Esophagus mucosa (tissue), 1 donor: ENCODE measurements around the gene NUDT12. TPM values are rescaled to one million over a fixed set of nuclear protein-coding genes. Genes with fewer than 3 reads are reported as not detected.

Source experiments
- ATAC-seq: fragments of 200-7000 bp; cut with Tn5 transposase; one replicate; pipeline ENCODE4 v1.9.1; 2020
- total RNA-seq: library from RNA; stranded (reverse); gene quantifications from one replicate; pipeline ENCODE4 v1.2.4, GENCODE V29; 2023
- donor health status: DM: yes; HTN: yes; CAD: no.

Gene NUDT12
- total RNA-seq, 1 donor from 2014 or later = 8.4 TPM

DNA sequence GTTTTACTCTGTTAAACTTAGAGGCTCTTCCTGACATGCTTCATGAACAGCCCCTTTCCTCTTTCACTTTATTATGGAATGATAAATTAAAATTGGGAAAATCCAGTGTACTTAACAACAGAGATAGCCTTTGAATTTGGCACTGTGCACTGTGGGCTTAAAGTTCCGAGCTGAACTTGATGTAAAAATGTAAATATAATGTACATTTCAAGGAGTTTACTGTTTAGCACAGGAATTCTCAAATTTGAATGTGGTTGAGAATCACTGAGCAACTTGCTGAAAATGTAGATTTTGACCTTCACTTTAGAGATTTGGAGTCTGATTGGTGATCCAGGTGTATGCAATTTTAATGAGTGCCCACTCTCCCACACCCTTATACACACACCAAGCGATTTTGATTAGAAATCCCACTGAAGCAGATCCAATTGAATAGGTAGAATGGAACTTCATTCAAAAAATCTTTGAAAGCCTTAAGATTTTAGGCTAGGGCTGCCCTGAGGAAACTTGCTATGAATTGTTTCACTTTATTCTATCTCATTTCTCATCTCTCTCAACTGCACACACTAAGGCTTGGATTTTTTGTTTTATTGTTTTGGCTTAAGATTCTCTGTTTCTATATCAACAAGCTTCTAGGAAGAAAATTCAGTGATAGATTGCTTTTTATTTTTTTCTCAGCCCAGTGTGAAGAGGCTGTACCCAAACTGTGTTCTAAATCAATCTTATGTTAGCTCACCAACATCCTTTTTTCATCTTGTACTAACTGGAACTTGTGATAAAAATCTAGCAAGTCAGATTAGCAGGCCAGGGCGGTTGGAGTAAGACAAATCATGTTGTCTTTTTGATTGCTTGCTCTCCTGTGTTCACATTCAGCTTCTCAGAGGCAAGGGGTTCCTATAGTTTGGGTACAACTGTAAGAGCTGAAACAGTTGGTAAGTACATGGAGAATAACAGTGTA lies 22.9 kb downstream of the NUDT12 start:
- no peak for ATAC-seq

DNA sequence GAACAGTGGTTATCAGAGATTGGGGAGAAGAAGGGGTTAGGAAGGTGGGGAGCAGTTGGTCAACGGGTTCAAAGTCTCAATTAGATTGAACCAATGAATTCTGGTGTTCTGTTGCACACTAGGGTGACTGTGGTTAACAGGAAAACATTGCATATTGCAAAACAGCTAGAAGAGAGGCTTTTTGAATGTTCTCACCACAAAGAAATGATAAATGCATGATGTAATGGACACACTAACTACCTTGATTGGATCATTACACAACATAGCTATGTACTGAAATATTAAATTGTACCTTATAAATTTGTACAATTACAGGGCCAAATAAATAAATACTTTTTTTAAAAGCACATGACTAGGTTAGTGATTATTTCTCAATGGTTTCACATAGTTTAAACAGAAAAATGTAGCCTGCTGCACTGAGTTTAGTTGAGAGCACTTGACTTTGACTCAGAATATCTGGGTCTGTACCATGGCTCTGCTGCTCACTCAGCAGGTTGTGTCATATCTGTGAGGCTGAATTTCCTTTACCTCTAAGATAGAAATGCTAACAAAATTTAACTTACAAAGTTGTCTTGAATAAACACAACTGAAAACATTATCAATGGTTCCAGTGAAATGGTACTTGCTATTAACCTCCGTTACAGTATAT lies 30.4 kb downstream of the NUDT12 start:
- no peak for ATAC-seq

DNA sequence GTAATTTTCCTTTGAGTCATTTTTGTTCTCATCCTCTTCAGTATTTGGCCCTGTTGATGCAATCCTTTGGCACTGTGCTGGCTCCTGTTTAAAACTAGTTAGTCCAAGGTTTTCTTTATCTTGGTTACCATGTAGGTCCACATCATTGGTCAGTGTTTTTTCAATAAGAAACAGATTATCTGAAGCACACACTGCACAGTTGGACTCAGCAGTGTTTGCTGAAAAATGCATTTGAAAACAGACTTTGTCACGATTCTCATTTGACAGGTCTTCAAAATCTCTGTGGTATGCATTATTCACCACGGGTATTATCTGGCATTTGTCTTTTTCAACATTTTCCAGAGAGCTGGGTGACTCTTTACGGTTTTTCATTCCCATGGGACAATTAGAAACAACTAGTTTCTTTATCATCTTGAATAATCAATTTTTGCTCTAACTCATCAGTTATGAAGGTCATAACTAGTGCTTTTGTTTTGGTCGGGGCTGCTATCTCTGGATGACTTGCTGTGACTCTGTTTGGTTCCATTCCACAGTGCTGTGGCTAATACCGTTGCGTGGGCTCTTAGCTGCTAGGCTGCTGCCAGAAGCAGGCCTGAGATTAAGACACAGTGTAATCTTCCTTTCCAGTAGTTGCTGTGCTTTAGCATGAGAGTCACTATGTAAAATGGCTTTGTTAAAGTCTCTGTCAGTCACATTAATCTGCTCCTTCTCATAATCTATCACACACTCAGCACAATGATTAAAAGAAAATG lies 36.2 kb downstream of the NUDT12 start:
- ATAC-seq = no peak

DNA sequence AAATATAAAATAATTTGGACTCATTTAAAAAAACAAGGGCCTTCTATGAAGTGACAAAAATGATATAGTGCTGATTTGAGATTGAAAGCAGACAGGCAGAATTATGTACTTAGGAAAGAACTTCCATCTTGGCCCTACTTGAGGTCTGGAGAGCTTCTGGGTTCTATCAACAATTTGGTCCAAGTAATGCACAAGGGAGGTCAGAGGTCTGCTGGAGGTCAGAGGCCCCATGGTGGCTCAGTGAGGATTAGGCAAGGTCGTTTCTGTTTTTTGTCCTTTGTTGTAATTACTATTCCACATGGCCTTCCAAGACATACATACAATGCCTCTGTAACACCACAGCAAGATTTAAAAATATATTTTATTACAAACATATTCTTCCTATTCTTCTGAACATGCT lies 37.2 kb downstream of the NUDT12 start:
- ATAC-seq = no peak

DNA sequence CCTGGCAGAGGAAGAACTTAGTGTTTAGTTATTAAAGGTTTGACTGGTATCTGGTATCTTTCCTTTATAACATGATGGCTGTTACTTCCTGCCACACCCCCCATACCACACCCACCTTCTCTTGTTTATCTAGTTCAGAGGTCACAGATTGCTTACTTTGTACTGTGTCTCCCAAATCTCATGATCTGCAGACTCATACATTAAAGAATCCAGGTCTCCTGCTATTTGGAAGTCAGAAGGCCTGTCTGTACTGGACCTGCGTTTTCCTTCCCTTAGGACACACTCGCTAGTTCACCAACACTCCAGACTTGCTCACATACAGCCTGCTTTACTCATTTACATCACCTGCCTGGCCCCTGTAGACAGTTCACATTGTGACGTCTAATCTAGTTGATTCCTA lies 39.3 kb downstream of the NUDT12 start:
- ATAC-seq = peak; percentile 49

DNA sequence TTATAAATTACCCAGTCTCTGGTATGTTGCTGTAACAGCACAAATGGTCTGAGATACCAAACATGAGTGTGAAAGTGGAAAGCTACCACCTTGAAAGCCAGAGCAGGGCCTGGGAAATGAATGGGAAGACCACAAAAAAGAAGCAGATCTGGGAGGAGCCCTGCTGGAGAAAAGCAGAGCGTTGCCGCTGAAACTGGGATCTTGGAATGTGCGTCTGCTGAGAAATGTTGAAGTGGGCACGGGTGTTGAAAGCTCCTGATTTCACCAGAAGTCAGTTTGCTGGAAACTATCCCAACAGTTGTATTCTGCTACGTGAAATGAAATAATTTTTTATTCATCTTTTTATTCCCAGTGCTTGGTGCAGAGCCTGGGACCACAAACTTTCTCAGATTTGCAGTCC lies 40.0 kb downstream of the NUDT12 start:
- ATAC-seq = no peak

DNA sequence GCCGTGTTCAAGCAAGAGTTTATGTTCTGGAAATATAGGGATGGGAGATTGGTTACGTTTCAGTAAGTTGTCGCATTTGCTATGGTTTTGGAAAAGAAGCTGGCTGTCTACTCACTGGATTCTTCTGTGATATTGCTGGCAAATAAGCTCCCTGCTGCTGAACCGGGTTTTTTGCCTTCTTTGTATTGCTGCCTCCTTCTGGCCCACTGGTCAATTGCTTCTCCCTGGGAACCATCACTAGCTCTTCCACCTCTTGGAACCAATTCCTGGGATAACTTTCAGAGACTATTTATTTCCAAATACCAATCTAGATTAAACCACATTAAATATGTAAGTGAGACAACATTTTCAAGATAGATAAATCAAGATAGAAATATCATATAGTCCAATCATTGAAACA lies 43.0 kb downstream of the NUDT12 start:
- ATAC-seq = no peak

DNA sequence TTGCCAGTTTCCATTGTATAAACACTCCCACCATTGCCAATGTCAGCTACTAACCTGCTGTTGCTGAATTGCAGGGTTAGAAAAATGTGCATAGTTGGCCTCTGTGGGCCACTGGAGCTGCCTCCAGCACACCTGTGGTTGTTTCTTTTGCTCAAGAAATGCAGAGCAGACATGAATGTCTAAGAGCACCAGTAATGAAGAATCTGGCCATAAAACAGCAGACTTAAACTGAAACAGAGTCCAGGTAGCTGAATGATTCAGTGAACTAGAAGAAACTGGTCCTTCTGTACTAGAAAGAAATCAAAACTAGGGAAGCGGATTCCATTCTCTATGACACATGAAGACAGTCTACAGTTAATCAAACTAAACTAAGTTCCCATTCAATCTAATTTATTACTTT lies 48.2 kb downstream of the NUDT12 start:
- no peak for ATAC-seq

DNA sequence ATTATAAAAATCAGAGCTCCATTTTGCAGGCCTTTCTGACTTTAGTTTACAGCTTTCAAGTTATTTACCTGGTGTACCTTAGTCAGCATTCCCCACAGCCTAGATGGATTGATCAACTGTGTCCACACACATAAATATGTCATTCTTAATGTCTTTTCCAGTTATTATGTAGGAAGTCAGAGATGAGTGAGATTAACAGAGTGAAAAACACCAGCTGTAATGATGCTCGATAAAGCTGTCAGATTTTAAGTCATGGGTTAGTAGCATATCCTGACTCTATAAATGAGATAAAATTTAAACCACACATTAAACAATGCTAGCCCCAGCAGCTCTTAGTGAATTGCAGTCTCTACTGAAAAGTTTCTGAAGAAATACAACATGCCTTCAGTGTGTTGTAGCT lies 48.9 kb downstream of the NUDT12 start:
- ATAC-seq = no peak

DNA sequence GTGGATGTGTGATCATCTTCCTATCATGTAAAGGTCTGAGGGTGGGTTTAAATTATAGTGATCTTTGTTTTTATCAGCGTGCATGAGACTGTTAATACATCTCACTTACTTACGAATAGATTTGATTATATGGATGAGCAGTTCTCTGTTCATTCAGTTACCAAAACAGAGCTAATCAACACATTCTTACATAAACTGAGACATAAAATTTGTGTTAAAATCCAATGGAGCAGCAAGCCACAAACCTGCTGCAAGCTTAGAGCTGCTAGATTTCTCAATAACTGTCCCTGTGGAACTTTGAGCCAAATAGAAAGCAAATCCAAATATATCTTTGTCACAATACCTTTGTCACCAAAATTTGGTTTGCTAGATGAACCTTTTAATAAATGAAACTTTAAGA lies 50.1 kb downstream of the NUDT12 start:
- no peak for ATAC-seq

DNA sequence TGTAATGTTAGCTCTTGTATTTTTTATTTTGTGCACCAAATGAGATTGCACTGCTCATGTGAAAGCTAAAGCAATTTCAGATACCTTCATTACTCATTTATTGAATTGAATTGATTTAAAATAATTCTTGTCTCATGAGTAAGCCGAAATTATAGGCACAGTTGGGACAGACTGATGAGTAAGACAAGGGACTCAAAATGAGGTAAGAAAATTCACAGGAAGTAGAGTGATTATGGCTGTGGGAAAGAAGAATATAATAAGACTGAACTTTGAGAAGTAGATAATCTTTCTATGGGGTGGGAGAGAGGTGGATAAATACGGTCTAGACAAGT lies 51.1 kb downstream of the NUDT12 start:
- no peak for ATAC-seq

DNA sequence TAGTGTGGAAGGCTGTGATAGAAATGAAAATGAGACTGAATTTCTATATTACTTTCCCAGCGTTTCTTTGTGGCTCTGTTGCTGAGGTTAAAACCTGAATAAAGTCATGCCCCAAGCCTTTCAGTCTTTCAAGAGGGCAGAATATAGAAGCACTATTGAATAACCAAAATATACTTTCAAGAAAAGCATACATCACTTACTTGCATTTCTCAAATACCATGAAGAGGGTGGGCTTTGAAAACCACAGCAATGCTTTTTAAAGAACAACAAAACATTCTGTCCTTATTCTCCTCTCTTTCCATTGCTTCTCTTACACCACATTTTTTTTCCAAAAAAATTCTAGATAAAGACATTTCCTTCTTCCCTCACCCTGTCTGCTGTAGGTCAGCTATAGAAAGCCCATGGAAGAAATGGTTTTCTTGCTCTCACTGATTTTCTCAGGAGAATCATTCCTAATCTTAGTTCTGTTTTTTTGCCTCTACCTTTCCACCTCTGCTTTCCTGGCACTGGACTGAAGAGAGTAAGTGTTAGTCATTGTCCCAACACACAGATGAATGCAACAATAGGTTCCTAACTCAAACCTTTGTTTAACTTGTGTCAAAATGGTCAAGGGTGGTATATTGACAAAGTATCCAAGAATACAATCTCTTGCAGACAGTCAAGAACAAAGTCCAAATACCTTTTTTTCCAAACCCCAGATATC lies 51.6 kb downstream of the NUDT12 start:
- no peak for ATAC-seq

DNA sequence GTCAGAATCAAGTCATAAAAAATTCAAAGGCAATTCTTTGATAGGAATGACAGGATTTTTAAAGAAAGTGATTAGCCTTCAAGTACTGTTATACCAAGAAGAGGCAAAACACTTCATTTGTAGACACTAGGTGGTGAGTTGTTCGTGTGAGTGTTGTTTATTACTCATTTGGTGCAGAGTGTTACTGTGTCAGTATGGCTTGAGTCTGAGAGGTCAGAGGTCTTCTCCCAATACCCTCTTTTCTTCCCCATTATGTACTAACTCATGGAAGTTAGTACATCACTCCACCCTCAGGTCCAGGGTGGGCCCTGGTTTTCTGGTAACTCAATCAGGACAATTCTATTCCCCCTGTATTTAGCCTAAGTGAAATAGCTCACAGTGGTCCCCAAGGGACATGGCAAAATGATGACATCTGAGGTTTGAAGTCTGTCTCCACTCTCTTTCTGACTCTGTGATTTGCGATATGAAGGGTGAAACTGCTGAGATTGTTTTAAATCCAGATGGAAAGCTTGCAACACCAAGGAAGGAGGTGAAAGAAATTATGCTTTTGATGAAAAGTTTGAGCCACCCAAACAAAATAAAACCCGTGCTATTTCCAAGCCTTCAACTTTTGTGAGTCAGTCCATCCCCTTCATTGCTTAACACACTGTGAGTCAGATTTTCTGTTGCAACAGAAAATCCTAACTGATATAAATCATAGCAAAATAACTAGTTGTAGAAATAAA lies 56.8 kb downstream of the NUDT12 start:
- ATAC-seq = no peak

DNA sequence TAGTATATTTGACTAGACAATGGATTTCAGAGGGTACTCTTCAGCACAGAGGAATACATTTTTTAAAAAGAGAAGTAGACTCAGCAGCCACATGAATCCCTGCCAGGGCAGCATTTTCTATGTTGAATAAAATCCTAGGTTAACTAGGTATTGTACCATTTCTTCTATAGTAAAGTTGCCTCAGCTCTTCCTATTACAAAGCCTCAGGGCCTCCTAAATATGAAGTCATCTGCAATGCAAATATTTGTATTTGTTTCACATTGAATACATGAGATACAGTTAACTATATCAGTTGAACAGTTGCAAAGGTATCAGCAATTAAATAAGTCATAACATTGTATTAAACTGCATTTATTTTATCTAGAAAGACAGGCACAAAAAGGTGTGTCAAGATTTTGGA lies 59.5 kb downstream of the NUDT12 start:
- ATAC-seq = no peak

DNA sequence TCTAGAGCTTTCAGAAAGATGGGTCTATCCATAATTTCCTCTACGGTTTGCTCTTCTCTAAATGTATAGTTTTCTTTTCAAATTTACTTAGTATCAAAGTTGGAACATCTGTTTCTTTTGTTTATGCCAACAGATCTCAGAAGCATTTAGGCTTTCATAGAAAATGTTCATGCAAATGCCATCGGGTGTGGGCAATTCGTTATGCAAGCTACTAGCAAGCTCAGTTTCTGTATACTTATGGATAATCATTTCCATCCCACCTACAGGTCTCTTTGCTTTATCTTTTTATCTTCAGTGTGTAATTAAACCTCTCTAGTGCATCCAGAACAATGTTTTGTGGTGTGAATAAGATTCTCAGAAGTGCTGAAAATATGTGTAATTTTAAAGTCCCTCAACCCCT lies 59.9 kb downstream of the NUDT12 start:
- no peak for ATAC-seq
